ENCODE results near the gene SEPTIN6.

The SEPTIN6 gene

DNA sequence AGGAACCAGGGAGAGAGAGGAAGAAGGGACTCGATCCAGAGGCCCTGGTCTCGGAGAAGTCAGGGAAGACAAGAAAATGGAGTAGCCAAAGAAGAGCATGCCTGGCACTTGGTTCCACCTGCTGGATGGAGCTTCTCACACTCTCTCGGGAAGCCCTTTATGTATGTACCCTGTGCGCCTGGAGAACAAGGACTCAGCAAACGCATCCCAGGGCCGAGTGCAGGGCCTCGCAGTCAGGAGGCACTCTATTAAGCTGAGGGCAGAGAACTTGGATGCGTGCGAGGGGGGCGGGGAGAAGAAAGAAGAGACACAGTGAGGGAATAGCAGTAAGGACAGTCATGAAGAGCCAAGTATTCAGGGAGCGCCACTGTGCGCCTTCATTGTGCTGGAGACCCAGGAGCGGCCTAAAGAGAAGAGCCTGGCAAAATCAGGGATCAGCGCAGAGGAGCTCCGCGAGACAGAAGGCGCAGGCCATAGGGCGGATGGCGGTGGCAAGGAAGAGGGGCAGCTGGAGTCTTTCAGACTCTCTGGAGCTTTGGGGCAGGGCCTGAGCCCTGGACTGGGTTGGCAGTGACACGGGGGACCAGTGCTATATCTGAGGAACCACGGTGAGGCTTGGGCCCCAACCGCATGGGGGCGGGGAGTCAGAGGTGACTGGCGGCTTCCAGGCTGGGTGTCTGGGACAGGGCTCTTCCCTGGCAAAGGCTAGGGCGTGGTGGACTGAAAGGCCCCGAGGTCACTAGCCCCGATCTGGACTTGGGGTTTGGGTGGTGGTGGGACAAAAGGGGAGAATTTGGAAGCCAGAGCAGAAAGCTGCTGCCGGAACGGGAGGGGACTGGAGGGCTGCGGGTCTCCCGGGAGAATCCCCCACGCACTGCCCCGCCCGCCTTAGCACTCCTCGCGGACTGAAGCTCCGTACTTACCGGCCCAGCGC, 1.9 kb upstream of the SEPTIN6 start:
- no peak overlapping the region for H4K91ac ChIP-seq (ENCODE audit: low read depth, low read length)
- no peak overlapping the region for H2BK5ac ChIP-seq (ENCODE audit: low read depth, low read length, poor library complexity)
- H3K79me2 ChIP-seq (ENCODE audit: control insufficient read depth, insufficient read depth, low read length, poor library complexity) = peaks cover 6% of the 10 kb centered on the region
- H2AK5ac ChIP-seq (ENCODE audit: low read length) = no peak overlapping the region
- WGBS (ENCODE audit: extremely low coverage, insufficient coverage, insufficient read length) = no CpG with 5 or more reads among the region's 39 CpGs
- peak in 1 of 2 donors; percentile 20 for DNase-seq
- H3K18ac ChIP-seq (ENCODE audit: low read length) = no peak overlapping the region
- no peak overlapping the region for H3K14ac ChIP-seq (ENCODE audit: low read length)
- peaks cover 10% of the 10 kb centered on the region for H3K79me1 ChIP-seq (ENCODE audit: low read length)
- H2BK12ac ChIP-seq (ENCODE audit: low read length) = peak overlapping the region; percentile 38
- H3K4me2 ChIP-seq (ENCODE audit: low read length) = no peak overlapping the region
- H4K12ac ChIP-seq (ENCODE audit: low read depth, low read length) = peak overlapping the region; percentile 25
- H3K23ac ChIP-seq (ENCODE audit: low read length) = no peak overlapping the region
- H3K9ac ChIP-seq (ENCODE audit: low read length) = no peak overlapping the region
- no peaks in the 10 kb centered on the region for H3K36me3 ChIP-seq (ENCODE audit: control insufficient read depth in 1 of 2, insufficient read depth in 2 of 2, low read length in 2 of 2)
- no peak overlapping the region for H4K8ac ChIP-seq (ENCODE audit: low read depth, low read length)
- H3K4me1 ChIP-seq (ENCODE audit: control insufficient read depth in 1 of 2, insufficient read depth in 2 of 2, low read length in 2 of 2) = peaks cover 3 to 8% of the 10 kb centered on the region in 2 experiments
- no peak overlapping the region for H3K27ac ChIP-seq (ENCODE audit: low read depth, low read length)
- no peak overlapping the region for H2BK120ac ChIP-seq (ENCODE audit: insufficient read depth, low read length, poor library complexity)
- H3K4ac ChIP-seq (ENCODE audit: low read depth, low read length) = no peak overlapping the region
- H3K9me3 ChIP-seq (ENCODE audit: insufficient read depth, low read depth, low read length) = no peaks in the 10 kb centered on the region
- H3K4me3 ChIP-seq (ENCODE audit: low read depth, low read length) = no peak overlapping the region
- no peaks in the 10 kb centered on the region for H3K27me3 ChIP-seq (ENCODE audit: insufficient read depth, low read length)
- no peak overlapping the region for H2AFZ ChIP-seq (ENCODE audit: insufficient read depth, low read length, poor library complexity)

DNA sequence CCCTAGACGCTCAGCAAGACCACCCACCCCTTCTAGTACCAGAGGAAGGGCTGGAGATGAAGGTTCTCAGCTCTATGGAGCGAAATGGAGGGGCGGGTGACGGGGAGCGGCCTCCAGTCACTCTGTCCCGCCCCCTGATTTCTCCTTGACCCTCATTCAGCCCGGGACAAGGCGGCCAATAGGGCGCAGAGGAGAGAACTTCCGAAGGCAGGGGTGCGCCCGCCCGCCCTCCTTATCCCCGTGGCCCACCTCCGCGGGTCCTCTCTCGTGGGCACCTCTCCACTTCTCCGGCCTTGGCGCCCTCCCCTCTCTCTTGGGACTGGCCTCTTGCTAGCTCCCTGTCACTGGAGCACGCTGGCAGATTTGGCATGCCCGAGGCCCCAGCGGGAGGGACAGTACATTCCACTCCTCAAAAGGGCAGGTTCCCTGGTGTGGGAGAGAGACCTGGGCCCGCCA, 1.1 kb upstream of the SEPTIN6 start:
- H4K12ac ChIP-seq (ENCODE audit: low read depth, low read length) = no peak overlapping the region
- no peak for DNase-seq
- no peak overlapping the region for H3K18ac ChIP-seq (ENCODE audit: low read length)
- H3K14ac ChIP-seq (ENCODE audit: low read length) = no peak overlapping the region
- H3K4ac ChIP-seq (ENCODE audit: low read depth, low read length) = no peak overlapping the region
- no CpG with 5 or more reads among the region's 23 CpGs for WGBS (ENCODE audit: extremely low coverage, insufficient coverage, insufficient read length)
- no peak overlapping the region for H2BK5ac ChIP-seq (ENCODE audit: low read depth, low read length, poor library complexity)
- H2AK5ac ChIP-seq (ENCODE audit: low read length) = no peak overlapping the region
- no peak overlapping the region for H3K27ac ChIP-seq (ENCODE audit: low read depth, low read length)
- H2BK12ac ChIP-seq (ENCODE audit: low read length) = no peak overlapping the region
- H2AFZ ChIP-seq (ENCODE audit: insufficient read depth, low read length, poor library complexity) = no peak overlapping the region
- peak overlapping the region; percentile 8 for H4K8ac ChIP-seq (ENCODE audit: low read depth, low read length)
- H3K4me1 ChIP-seq (ENCODE audit: control insufficient read depth in 1 of 2, insufficient read depth in 2 of 2, low read length in 2 of 2) = peaks cover 3 to 9% of the 10 kb centered on the region in 2 experiments
- H2BK120ac ChIP-seq (ENCODE audit: insufficient read depth, low read length, poor library complexity) = no peak overlapping the region
- no peaks in the 10 kb centered on the region for H3K27me3 ChIP-seq (ENCODE audit: insufficient read depth, low read length)
- H3K4me3 ChIP-seq (ENCODE audit: low read depth, low read length) = peak overlapping the region; percentile 81
- H3K79me1 ChIP-seq (ENCODE audit: low read length) = peaks cover 10% of the 10 kb centered on the region
- H3K36me3 ChIP-seq (ENCODE audit: control insufficient read depth in 1 of 2, insufficient read depth in 2 of 2, low read length in 2 of 2) = no peaks in the 10 kb centered on the region
- H3K23ac ChIP-seq (ENCODE audit: low read length) = no peak overlapping the region
- H3K9ac ChIP-seq (ENCODE audit: low read length) = no peak overlapping the region
- no peak overlapping the region for H4K91ac ChIP-seq (ENCODE audit: low read depth, low read length)
- H3K4me2 ChIP-seq (ENCODE audit: low read length) = peak overlapping the region; percentile 71
- no peaks in the 10 kb centered on the region for H3K9me3 ChIP-seq (ENCODE audit: insufficient read depth, low read depth, low read length)
- H3K79me2 ChIP-seq (ENCODE audit: control insufficient read depth, insufficient read depth, low read length, poor library complexity) = peaks cover 8% of the 10 kb centered on the region

DNA sequence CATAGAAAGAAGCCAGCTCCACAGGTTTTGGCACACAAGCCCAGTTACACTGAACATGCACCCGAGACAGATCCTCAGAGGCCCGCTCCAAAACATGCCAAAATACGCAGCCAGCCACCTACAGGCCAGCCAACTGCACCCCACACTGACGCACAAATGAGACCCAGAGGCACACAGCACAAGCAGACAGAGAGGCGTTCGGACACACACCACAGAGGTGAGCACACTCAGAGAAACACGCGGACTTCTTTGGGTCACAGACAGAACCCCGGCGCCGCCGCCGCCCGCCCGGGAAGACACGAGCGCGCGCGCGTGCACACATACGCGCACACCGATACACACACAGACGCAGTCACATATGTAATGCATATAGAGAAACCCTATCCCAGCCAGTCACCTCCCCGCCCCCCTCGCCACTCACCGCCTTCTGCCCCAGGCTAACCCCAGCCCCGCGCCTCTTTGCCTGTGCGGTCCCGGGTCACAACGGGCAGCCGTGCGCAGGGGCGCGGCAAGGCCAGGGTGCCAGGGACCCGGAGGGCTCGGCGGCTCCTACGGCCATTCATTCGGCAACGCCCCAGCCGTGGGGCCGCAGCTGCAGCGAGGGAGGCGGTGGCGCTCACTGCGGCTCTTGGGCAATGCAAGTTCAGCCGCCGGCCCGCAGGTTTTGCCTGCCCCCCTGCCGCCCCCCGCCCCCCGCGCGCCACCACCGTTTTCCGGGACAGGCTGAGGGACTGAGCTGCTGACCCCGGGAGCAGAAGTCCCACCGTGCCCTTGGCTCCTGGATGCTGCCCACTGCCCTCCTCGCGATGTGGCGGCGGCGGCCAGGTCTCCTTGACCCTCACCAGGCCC, 553 bp downstream of the SEPTIN6 start:
- no CpG with 5 or more reads among the region's 66 CpGs for WGBS (ENCODE audit: extremely low coverage, insufficient coverage, insufficient read length)
- peak overlapping the region; percentile 87 for H3K4ac ChIP-seq (ENCODE audit: low read depth, low read length)
- peak overlapping the region; percentile 53 for H2BK12ac ChIP-seq (ENCODE audit: low read length)

More for the DNA sequence above, 553 bp downstream of the SEPTIN6 start:
- no peaks in the 10 kb centered on the region for H3K27me3 ChIP-seq (ENCODE audit: insufficient read depth, low read length)
- peak overlapping the region; percentile 15 for H2AK5ac ChIP-seq (ENCODE audit: low read length)
- peak overlapping the region; percentile 71 for H3K4me2 ChIP-seq (ENCODE audit: low read length)
- H4K12ac ChIP-seq (ENCODE audit: low read depth, low read length) = peak overlapping the region; percentile 87
- peak overlapping the region; percentile 96 for H4K91ac ChIP-seq (ENCODE audit: low read depth, low read length)
- H3K23ac ChIP-seq (ENCODE audit: low read length) = no peak overlapping the region
- H3K9me3 ChIP-seq (ENCODE audit: insufficient read depth, low read depth, low read length) = no peaks in the 10 kb centered on the region
- peak overlapping the region; percentile 70 for H3K14ac ChIP-seq (ENCODE audit: low read length)
- H3K9ac ChIP-seq (ENCODE audit: low read length) = peak overlapping the region; percentile 58
- H3K4me1 ChIP-seq (ENCODE audit: control insufficient read depth in 1 of 2, insufficient read depth in 2 of 2, low read length in 2 of 2) = peaks cover 3 to 14% of the 10 kb centered on the region in 2 experiments
- peaks cover 10% of the 10 kb centered on the region for H3K79me2 ChIP-seq (ENCODE audit: control insufficient read depth, insufficient read depth, low read length, poor library complexity)
- H2BK120ac ChIP-seq (ENCODE audit: insufficient read depth, low read length, poor library complexity) = no peak overlapping the region
- no peaks in the 10 kb centered on the region for H3K36me3 ChIP-seq (ENCODE audit: control insufficient read depth in 1 of 2, insufficient read depth in 2 of 2, low read length in 2 of 2)
- H2AFZ ChIP-seq (ENCODE audit: insufficient read depth, low read length, poor library complexity) = peak overlapping the region; percentile 70
- H3K18ac ChIP-seq (ENCODE audit: low read length) = peak overlapping the region; percentile 99
- H3K4me3 ChIP-seq (ENCODE audit: low read depth, low read length) = peak overlapping the region; percentile 81
- peak; percentile 28 to 47 for DNase-seq
- peaks cover 10% of the 10 kb centered on the region for H3K79me1 ChIP-seq (ENCODE audit: low read length)
- peak overlapping the region; percentile 59 for H2BK5ac ChIP-seq (ENCODE audit: low read depth, low read length, poor library complexity)
- H3K27ac ChIP-seq (ENCODE audit: low read depth, low read length) = peak overlapping the region; percentile 40
- peak overlapping the region; percentile 80 for H4K8ac ChIP-seq (ENCODE audit: low read depth, low read length)
